GM04504 (cell line): ENCODE results near the gene DAB2IP.

Experiments
- DNase-seq: peaks from one replicate; pipeline ENCODE4 v3.0.0-alpha.2; 2012; ENCODE audit warnings: low read depth

Gene DAB2IP

DNA sequence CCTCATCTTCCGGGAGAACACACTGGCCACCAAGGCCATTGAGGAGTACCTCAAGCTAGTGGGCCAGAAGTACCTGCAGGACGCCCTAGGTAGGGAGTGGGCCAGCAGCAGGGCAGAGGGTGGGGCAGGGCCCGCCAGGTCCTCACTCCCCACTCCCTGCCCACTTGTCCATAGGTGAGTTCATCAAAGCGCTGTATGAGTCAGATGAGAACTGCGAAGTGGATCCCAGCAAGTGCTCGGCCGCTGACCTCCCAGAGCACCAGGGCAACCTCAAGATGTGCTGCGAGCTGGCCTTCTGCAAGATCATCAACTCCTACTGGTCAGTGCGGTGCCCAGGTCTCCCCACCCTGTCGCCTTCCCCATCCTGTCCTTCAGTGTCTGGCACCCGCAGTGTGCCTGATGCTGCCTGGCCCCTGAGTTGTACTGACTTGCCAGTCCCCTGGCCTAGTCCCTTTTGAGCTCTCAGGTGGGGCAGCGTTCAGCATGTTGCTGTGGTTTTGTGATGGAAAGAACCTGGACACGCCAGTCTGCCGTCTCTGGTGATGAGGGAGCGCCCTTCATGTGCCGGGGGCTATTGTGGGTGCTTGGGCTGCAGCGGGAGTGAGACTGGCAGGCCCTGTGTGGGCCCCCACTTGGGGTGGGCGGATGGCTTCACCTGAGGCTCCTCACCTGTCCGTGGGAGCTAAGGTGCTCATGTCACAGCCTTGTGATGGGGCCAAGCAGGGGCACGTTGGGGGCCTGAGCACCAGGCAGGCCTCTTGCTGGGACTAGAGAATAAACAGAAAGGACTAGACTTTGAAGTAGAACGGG lies 112.3 kb downstream of the DAB2IP start:
- DNase-seq = no peak

DNA sequence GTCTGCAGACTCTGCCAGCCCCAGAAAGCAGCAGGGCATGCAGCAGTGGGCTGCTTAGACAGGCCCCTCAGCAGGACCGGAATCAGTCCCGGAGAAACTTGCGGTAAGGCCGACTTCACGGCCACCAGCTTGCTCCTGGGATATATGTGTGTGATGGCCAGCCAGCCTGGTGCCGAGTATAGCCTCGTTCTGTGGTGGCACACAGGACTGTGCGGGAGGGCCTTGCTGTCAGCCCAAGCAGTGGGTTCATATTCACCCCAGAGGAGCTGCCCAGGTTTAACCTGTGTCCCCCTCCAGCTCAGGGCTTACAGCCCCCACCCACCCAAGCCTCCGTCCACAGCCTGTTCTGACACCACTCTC lies 112.9 kb downstream of the DAB2IP start:
- DNase-seq = no peak

DNA sequence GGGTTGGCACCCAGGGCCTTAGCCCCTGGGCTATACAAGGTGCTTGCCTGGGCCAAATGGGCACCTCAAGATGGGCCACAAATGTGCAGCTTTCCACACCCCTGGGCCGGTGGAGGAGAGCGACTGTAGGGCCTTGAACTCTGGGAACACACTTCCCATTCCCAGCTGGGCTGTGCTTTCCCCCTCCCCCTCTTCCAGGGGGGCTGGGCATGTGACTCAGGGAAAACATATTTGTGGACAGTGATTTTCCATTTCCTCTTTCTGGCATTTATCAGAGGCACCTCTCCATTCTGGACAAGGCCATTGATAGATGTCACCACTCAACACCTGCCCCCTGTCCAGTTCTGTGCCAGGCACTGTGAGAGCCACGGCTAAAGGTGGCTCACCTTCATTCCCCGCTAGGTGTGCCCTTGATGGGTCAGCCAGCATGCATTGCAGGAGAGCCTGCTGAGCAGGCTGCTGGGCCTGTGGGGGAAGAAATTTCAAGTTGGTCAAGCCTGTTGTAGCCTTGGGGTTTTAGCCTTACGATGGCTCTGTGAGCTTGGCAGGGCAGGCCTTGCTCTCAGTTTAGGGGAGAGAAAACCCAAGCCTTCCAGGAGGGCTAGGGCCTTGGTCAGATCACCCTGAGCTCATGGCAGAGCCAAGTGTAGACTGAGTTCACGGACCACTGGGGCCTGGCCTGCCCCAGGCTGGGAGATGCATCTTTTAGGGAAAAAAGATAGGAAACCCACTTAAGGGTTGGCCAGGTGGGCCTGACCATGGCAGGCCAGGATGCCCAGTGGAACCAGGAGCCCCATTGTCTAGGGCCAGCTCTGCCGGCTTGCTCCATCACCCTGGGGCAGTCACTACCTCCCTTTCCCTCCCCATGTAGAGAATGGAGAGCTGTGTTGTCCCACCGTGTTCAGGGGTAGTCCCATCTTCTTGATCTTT lies 113.9 kb downstream of the DAB2IP start:
- DNase-seq = no peak

DNA sequence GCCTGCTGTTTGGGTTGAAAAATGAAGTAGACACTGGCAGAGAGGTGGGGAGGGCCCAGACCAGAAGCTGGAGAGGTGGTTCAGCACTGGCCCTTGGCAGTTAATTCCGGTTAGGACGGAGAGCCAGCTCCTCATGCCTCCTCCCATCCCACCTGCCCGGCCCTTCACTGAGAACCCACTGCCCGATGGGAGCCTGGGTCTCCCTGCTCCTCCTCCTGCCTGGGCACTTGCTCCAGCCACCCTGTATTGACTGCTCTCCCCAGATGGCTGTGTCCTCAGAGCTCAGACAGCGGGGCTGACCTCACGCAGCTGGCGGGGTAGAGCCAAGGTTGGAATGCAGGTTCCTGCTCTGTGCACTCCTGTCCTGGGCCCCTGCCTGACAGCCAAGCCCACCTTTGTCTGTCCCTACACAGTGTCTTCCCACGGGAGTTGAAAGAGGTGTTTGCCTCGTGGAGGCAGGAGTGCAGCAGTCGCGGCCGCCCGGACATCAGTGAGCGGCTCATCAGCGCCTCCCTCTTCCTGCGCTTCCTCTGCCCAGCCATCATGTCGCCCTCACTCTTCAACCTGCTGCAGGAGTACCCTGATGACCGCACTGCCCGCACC lies 114.7 kb downstream of the DAB2IP start:
- DNase-seq = no peak

DNA sequence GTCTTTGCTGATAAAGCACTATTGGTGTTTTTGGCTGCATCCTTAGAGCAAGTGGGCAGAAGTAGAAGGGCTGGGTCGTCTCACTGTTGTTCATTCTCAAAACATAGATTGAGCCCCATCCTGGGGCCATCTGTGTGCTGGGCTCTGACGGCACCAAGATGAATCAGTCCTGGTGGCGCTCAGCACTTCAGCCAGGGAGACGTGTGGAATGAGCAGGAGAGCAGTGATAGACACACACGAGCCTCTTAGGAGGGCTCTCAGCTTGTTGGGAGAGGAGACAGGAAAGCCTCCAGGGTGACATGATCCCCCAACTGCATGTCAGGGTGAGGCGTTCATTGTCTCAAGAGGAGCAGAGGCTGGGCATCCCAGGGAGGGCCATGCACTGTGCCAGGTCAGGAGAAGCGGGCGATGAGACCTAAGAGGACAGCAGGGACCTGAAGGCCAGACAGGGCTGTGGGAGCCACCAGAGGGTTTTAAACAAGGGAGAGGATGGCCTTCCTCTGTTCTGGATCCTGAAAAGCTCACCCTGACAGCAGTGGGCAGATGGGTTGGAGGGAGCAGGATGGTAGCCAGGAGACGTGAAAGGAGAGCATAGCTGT lies 115.8 kb downstream of the DAB2IP start:
- no peak for DNase-seq

DNA sequence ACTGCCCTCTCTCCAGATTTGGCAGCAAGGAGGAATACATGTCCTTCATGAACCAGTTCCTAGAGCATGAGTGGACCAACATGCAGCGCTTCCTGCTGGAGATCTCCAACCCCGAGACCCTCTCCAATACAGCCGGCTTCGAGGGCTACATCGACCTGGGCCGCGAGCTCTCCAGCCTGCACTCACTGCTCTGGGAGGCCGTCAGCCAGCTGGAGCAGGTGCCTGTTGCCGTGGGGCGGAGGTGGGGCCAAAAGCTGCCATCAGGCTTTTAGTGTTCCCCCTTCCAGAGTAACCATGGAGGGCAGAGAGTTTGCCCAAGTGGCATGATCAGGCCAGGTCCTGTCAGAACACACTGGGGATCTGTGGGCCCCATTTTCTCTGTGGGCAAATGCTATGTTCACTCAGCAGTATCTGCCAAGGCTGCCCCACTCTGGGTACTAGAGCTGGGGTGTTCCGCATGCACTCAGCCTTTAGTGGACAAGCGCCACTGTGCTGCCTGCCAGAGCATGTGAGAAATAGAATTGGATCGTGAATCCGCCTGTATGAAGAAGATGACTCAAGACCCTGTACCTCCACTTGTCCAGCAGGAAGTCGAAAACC lies 117.1 kb downstream of the DAB2IP start:
- DNase-seq = no peak

DNA sequence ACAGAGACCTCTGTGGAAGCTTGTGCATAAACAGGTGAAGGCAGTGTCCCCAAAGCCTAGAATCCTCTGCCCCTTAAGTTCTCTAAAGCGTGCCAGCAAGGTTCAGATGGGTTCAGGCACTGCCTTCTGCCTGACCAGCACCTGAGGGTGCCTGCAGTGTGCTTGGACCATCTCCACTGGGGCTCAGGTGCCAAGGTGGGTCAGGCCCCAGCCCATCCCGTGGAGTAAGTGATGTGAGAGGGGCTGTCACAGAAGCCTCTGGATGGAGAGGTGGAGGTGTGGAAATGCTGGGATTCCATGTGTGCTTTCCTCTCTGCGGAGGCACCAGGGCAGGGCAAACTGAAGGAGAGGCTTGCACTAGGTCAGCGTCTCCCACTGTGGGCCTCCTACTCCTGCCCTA lies 118.5 kb downstream of the DAB2IP start:
- DNase-seq = no peak

DNA sequence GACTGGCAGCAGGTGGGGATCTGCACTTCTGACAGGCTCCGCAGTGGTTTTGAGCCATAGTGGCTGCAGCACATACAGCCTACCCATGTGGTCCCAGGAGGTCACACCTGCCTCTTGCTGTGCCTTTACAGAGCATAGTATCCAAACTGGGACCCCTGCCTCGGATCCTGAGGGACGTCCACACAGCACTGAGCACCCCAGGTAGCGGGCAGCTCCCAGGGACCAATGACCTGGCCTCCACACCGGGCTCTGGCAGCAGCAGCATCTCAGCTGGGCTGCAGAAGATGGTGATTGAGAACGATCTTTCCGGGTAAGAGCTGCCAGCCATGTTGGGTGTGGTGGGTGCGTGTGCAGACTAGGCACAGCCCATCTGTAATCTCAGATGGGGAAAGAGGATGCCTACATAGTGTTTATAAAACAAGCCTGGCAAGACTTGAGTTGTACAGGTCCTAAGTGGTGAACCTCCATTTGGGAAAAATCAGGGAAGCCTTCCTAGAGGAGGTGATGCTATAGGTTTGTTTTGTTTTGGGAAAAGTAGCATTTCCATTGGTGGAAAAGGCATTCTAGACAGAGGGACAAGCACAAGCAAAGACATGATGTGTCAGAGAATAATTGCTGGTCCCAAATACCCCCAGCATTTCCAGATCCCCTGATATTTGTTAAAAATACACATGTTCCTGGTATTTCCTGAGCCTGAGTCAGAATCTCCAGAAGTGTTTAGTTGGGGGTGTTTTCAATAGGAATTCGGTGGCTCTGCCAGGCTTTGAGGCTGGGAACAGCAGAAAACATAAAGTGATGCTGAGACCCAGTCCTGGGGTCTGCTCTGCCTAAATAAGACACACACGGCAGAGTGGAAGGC lies 119.2 kb downstream of the DAB2IP start:
- DNase-seq = peak; percentile 32

DNA sequence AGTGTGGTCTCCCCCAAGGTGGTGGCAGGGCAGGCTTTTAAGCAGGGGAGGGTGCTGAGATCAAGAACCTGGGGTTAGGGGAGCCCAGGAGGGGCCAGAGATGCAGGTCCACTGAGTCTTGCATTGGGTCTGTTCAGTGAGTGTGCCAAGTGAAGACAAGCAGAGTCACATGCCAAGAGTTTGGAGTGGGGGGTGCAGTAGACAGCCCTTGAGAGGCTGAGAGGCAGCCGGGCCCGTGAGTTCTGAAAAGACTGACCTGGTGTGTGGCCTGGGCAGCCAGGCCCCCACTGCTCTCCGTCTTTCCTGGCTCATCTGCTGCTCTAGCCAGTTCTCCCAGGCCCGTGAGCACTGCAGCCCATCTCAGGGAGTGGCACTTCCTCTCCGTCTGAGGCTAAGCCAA lies 120.0 kb downstream of the DAB2IP start:
- no peak for DNase-seq

DNA sequence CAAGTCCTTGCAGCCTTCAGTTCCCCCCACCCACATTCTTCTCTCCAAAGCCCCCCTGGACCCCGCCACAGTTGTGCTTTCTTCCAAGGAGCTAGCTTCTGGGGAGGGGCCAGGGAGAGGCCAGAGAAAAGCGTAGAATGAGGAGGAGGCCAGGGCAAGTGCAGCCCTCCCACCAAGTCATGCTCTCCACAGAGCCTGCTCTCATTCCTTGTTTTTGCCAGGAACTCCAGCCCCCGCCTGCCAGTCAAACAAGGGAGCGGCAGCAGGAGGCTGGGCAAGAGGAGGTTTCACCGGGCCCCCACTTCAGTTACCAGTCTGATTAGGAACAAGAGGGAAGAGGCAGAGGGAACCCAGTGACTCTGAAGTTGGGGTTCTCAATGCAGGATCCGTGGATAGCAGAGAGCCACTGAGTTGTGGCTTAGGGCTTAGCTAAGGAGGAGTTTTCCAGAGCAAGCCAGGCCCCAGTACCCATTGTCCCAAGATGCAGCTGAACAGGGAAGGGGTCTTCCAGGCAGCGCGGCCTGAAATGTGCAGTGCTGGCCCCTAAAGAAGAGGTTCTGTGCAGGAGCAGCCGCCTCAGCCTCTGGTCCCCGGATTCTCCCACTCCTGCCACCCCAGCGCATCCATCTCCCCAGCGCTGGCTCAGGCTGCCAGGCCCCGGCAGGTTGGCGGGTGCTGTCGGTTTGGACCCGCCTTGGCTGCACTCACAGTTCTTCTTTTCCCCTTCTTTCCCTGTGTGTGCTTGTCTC lies 120.6 kb downstream of the DAB2IP start:
- DNase-seq = no peak

DNA sequence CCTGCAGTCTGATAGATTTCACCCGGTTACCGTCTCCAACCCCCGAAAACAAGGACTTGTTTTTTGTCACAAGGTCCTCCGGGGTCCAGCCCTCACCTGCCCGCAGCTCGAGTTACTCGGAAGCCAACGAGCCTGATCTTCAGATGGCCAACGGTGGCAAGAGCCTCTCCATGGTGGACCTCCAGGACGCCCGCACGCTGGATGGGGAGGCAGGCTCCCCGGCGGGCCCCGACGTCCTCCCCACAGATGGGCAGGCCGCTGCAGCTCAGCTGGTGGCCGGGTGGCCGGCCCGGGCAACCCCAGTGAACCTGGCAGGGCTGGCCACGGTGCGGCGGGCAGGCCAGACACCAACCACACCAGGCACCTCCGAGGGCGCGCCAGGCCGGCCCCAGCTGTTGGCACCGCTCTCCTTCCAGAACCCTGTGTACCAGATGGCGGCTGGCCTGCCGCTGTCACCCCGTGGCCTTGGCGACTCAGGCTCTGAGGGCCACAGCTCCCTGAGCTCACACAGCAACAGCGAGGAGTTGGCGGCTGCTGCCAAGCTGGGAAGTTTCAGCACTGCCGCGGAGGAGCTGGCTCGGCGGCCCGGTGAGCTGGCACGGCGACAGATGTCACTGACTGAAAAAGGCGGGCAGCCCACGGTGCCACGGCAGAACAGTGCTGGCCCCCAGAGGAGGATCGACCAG lies 121.3 kb downstream of the DAB2IP start:
- DNase-seq = no peak

DNA sequence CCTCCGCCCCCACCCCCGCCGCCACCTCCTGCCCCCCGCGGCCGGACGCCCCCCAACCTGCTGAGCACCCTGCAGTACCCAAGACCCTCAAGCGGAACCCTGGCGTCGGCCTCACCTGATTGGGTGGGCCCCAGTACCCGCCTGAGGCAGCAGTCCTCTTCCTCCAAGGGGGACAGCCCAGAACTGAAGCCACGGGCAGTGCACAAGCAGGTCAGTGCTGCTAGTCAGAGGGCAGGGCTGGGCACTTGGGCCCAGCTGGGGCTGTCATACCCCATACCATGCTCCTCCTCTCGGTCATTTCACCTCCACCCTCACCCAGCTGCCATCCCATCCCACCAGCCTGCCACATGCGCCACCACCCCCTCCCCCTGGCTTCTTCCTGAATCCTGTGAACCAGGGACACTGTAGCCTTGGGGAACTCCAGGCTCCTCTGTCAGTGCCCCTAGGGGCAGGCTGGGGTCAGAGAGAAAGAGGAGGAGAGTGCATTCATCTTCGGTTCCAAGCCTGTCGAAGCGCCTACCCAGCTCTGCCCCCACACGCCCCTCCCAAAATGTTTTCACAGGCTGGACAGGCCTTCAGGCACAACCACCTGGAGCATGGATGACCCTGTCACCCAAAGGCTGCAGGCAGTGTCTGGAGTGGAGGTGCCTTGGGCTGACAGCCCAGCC lies 122.0 kb downstream of the DAB2IP start:
- no peak for DNase-seq

DNA sequence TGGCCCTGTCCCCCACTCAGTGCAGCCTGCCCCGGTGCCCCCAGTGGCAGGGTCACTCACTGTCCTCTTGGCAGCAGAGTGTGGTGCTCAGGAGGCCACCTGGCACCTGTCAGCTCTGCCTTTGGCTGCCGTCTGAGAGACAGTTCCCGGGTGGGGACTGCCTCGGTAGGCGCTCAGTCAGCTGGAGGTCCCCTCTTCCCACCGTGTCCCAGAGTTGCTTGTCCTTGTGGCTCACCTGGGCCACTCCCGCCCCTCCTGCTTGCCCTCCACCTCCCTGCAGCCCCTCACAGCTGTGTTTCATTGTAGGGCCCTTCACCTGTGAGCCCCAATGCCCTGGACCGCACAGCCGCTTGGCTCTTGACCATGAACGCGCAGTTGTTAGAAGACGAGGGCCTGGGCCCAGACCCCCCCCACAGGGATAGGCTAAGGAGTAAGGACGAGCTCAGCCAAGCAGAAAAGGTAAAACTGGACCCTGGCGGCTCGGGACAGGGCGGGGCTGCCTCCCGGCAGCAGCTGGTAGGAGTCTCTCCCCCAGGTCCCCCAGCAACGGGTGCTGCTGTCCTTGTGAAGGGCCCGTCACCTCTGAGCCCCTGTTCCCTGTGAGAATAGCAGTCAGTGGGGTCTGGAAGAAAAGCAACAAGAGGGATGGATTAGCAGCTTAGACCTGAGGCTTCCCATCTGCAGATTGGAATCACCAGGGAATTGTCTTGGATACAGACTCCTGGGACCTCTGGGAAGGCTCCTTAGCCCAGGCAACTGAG lies 122.7 kb downstream of the DAB2IP start:
- no peak for DNase-seq

DNA sequence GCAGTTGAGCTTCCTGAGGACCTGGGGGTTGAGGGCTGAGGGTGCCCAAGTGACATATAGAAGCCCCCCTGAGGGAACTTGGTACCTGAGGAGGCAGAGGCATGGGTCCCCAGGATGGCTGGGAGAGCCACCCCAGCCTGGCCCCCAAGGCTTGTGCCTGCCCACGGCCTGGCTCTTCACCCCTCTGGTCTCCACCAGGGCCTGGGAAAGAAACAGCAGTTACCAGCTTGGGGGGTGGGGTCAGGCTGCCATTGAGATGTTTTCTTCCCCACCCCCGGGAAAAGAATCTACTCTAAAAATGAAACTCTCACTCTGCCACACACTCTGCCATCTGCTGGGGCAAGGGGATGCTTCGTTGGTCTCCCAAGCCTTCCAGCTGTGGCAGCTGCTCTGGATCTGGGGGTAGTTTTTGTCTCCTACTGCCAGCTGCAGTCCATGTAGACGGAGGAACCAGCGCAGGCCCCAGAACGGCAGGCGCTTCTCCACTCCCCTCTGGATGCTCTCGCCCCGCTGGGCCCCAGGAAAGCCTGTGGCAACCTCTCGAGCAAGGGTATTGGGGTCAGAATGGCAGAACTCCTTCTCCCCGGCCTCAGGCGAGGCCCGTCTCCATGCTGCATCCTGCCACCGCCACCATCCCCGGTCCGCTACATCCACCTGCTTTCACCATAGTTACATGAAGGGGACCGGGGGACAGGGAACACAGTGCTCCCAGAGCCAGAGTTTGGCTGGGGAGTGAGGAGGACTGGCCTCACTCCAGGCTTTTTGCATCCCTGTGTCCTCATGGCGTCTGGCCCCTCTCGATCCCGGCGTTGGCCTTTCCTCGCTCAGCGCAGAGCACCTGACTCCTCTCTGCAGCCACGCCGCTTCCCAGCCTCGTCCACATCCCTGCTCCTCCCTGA lies 123.5 kb downstream of the DAB2IP start:
- DNase-seq = no peak

DNA sequence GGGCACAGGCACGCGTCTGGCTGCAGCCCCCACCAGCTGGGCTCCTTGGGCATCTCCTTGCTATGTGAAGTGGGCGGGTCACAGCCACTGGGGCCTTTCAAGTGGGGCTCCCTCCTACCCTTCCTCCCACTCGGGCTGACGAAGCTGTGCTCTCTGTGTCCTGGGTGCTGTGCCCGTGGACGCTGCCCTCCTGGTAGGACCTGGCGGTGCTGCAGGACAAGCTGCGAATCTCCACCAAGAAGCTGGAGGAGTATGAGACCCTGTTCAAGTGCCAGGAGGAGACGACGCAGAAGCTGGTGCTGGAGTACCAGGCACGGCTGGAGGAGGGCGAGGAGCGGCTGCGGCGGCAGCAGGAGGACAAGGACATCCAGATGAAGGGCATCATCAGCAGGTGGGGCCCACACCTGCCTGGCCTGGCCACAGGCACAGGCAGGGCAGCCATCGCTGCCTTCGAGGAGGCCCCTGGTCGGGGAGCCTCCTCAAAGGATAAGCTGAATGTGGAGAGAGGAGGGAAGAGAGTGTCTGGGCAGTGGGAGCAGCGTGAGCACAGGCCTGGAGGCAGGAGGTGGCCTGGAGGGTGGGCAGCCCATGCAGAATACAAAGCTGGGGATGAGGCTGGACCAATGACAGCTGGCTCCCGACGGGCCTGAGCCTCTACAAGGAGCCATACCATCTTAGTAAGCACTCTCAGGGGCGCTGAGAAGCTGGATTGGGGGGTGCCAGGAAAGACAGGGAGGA lies 124.7 kb downstream of the DAB2IP start:
- DNase-seq = no peak
